Activated T-cell treated with anti-CD3 and anti-CD28 coated beads, Interleukin-2, amount 50 U/mL, for 1 hour (primary cell): ENCODE measurements around the gene HLCS.
"Not testable (repeated sequence)": the region's sequence is repeated elsewhere in the genome, so short reads cannot be mapped to it uniquely, and the experiment has no call there.

Experiments used
- DNase-seq: peaks from one replicate; pipeline ENCODE4 v3.0.0-alpha.2; 2020

HLCS gene

GRCh38 chr21:36955783-36956182, 10.7 kb downstream of the HLCS start:
- DNase-seq: no peak

- not testable (repeated sequence) for DNase-seq
Measured at GRCh38 chr21:36952331-36952730, 14.1 kb downstream of the HLCS start.

- no peak for DNase-seq
Measured at GRCh38 chr21:36949171-36950141, 17.0 kb downstream of the HLCS start.

- no peak for DNase-seq
Measured at GRCh38 chr21:36948686-36949085, 17.8 kb downstream of the HLCS start.

DNA sequence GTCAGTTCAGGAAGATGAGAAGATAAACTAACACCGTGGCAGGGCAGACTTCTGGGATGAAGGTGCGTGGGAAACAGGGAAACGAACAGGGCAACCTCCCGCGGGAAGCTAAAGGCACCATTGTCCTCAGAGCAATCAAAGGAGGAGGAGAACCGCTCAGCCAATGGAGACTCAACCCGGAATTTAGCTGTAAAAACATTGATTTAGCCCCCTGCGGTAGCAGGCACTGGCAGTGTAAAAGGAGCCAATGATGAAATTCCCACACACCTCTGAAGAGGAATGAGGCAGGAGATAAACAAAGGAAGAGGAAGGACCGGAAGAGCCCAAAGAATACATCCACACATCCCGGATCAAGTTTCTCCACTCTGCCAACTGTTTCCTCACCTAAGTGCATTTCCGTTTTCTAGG, 19.5 kb downstream of the HLCS start:
- no peak for DNase-seq

DNA sequence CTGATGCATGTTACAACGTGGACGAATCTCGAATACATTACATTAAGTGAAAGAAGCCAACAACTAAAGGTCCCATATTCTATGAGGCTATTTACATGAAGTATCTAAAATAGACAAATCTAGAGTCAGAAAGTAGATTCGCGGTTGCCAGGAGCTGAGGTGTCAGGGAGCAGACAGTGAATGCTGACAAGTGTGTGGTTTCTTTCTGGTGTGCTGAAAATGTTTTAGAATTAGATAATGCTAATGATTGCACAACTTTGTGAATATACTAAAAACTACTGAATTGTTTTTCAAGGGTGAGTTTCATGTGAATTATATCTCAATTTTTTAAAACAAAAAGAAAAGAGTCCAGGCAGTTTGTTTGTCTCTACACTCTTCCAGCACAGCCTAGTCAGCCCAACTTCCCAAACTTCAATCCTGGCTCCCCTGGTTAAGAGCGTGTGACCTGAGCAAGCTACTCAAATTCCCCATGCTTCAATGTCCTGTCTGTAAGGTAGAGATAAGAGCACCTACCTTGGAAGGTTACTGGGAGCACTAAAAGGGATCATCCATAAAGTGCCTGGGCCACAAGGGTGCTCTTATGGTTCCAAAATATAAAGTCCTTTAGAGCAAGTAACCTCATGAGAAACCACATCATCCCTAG, 20.9 kb downstream of the HLCS start:
- no peak for DNase-seq

DNA sequence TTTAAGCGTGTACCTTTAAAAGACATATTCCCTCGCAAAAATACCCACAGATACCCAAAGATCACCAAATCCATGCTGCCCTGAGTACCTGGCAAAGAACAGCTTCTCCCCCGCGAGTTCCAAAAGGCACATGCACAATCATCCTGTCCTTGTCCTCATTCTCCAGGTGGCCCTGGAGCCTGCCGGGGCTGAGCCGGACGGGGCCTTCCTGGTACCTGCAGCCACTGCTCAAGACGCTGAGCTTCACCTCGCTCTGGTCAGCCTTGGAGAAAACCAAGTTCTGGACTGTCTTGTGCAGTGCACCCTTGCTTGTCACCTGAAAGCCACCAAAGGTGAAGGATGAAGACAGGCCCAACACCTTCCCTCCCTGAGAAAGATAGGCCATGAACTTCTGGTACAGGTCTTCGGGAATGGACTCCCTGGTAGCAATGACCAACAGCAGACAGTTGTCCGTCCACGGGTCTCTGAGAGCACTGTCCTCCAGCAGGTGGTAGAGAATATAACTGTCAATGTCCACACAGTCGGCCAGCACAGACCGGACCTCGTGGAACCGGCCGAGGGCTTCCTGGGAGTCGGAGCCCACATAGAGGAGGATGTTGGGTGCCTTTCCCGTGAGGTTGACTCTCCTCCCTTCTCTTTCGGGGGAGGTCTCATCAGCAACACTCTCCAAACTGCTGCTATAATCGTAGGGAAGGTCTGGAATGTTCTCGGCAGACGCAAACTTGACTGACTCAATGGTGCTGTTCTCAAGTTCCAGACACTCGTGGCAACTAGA, 29.9 kb downstream of the HLCS start:
- no peak for DNase-seq

- DNase-seq: no peak
Measured at GRCh38 chr21:36934864-36935420, 31.5 kb downstream of the HLCS start.

- DNase-seq: no peak
Measured at GRCh38 chr21:36932161-36932816, 34.2 kb downstream of the HLCS start.

DNA sequence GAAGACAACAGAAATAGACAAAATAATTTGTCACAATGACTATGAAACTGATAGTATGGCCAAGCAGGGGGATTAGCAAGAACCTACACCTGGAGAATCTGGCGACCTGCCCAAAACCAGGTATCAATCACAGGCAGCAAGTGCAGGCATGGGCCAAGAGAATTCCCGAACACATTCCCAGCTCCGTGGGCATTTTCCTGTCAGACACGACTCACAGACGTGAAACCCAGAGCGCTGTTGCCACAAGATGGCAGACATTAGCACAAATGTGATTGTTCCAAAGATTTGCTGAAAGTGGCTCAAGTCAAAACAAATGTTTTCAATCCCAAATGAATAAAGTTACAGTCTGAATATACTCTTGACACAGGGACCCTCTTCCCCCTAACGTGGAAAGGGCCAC, 36.8 kb downstream of the HLCS start:
- no peak for DNase-seq

- DNase-seq: no peak
Measured at GRCh38 chr21:36928960-36929359, 37.5 kb downstream of the HLCS start.

DNA sequence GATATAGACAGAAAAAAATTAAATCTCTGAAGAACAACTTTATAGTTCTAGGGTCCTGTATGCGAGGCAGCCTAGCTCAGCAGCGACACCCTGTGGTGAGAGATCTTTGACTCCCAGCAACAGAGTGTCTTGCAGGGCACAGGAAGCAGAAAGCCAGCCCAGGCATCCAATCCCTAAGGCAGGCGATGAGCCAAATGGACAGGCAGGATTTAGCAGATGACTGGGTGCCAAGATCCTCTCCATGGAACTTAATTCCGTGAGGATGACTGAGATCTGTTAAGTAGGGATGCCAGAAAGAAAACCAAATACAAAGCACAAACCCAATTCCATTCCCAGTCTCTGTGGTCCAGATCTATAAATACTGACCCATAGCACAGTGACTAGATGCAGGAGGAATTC, 38.8 kb downstream of the HLCS start:
- DNase-seq: peak; percentile 70

- no peak for DNase-seq
Measured at GRCh38 chr21:36926989-36927718, 39.3 kb downstream of the HLCS start.

- no peak for DNase-seq
Measured at GRCh38 chr21:36923270-36923669, 43.2 kb downstream of the HLCS start.

- DNase-seq: no peak
Measured at GRCh38 chr21:36922861-36923260, 43.6 kb downstream of the HLCS start.

DNA sequence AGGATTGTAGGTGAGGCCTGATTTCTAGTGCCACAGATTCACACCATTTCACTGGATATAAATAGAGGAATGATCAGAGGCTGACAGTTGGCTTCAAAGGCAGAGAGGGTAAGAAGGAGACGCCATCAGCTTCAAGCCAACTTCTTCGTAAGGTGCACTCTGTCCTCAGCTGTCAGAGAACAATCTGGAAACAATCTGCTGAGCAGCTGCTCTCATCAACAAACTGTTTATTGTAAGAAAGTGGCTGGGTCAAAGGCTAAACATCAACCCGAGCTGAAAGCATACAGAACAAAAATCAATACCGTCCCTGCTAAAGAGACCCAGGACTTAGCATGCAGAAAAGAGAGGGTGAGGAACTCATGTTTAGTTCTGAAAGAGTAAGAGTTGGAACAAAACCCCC, 48.2 kb downstream of the HLCS start:
- no peak for DNase-seq

- no peak for DNase-seq
Measured at GRCh38 chr21:36917471-36918158, 48.9 kb downstream of the HLCS start.

GRCh38 chr21:36916718-36917117, 49.8 kb downstream of the HLCS start:
- no peak for DNase-seq

DNA sequence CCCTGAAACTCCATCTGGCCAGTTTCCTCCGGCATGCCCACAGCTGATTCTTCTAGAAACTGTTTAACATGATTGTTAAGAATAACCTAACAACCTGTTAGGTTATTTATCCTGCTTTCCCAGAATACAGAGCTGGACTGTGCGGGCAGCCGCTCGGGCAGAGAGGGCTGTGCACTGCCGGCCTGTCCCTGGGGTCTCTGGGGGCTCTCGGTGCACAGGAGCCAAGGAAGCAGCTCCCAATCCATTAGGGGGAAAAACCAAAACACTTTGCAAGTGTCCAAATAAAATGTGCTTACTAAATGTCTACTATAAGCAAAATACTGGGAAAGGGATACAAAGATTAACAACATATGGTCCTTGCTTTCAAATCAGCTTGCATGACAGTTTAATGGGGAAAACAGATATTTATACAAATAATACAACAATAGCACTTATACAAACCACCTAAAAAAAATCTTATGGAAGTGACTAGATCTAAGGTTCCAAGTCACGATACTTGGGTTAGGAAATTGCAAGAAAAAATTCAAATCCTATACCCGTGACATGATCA, 50.7 kb downstream of the HLCS start:
- no peak for DNase-seq

- DNase-seq: no peak
Measured at GRCh38 chr21:36915014-36915695, 51.3 kb downstream of the HLCS start.
